CD4-positive, alpha-beta T cell (primary cell): Measurements from ENCODE around the gene KLF18. TPM values are rescaled to one million over a fixed set of nuclear protein-coding genes. Genes with fewer than 3 reads are reported as not detected.

Source experiments
- ATAC-seq: fragments of 200-7000 bp; cut with Tn5 transposase; one replicate; pipeline ENCODE4 v1.10.0; 2022; ENCODE audit warnings: mild to moderate bottlenecking; ENCODE audit not compliant: poor library complexity
- CTCF ChIA-PET: fragments of 350-600 bp; sonication (Branson Sonifier 250); formaldehyde crosslinking; loops from one replicate; lab custom pipeline; 2021; ENCODE audit warnings: antibody characterized with exemption, inconsistent platforms; lab: Charles Lee
- POLR2A ChIA-PET: fragments of 350-600 bp; sonication (Branson Sonifier 250); formaldehyde crosslinking; loops from one replicate; lab custom pipeline; 2021; ENCODE audit warnings: antibody characterized with exemption, inconsistent platforms; lab: Charles Lee
- DNase-seq, 14 experiments: peaks; one replicate each; pipeline ENCODE4 v3.0.0-alpha.2; 2013 to 2020; ENCODE audit warnings: mixed read lengths in 2 of 14
- H3K27ac ChIP-seq, 2 donors: one replicate each; pipeline versions ENCODE4 v1.5.1 to v1.7.0; 2013; ENCODE audit warnings: low read length in 2 of 2, low read depth in 1 of 2, mild to moderate bottlenecking in 1 of 2
- H3K27me3 ChIP-seq, 2 experiments: 1 replicate in 1 of 2; 2 replicates in 1 of 2; pipeline versions ENCODE4 v1.6.1 to v1.7.0; 2013; ENCODE audit warnings: low read length in 2 of 2, control low read depth in 1 of 2, mild to moderate bottlenecking in 1 of 2, moderate library complexity in 1 of 2; ENCODE audit not compliant: insufficient read depth in 2 of 2, control insufficient read depth in 1 of 2
- H3K36me3 ChIP-seq: one replicate; pipeline ENCODE4 v1.6.1; 2013; ENCODE audit warnings: low read length, control low read depth; ENCODE audit not compliant: insufficient read depth
- H3K4me1 ChIP-seq: one replicate; pipeline ENCODE4 v1.6.1; 2013; ENCODE audit warnings: low read length, control low read depth; ENCODE audit not compliant: insufficient read depth
- H3K4me3 ChIP-seq: one replicate; pipeline ENCODE4 v1.5.1; 2013; ENCODE audit warnings: mild to moderate bottlenecking, low read length, moderate library complexity
- H3K9me3 ChIP-seq, 2 experiments: 1 replicate in 1 of 2; 2 replicates in 1 of 2; pipeline versions ENCODE4 v1.6.1 to v1.7.0; 2013; ENCODE audit warnings: low read length in 2 of 2, mild to moderate bottlenecking in 2 of 2, control low read depth in 1 of 2, moderate library complexity in 1 of 2; ENCODE audit not compliant: control insufficient read depth in 1 of 2, insufficient read depth in 1 of 2
- H3K27ac Mint-ChIP-seq: one replicate; pipeline ENCODE4 v1.8.0; 2020; ENCODE audit warnings: mixed read lengths
- H3K27me3 Mint-ChIP-seq: one replicate; pipeline ENCODE4 v1.8.0; 2021; ENCODE audit warnings: mixed read lengths
- H3K36me3 Mint-ChIP-seq: one replicate; pipeline ENCODE4 v1.8.0; 2021; ENCODE audit warnings: low read depth, mixed read lengths
- H3K4me1 Mint-ChIP-seq: one replicate; pipeline ENCODE4 v1.8.0; 2021; ENCODE audit warnings: low read depth, mixed read lengths
- H3K4me3 Mint-ChIP-seq: one replicate; pipeline ENCODE4 v1.8.0; 2020; ENCODE audit warnings: mild to moderate bottlenecking, mixed read lengths
- H3K9me3 Mint-ChIP-seq: one replicate; pipeline ENCODE4 v1.8.0; 2020; ENCODE audit warnings: mixed read lengths
- intact Hi-C, 2 experiments: fragments of 100-400 bp; cut with DNase I in 1 of 2; cut with micrococcal nuclease in 1 of 2; formaldehyde crosslinking; loops; one replicate each; pipeline versions ENCODE4 v1.15.1 to v1.9.0; 2023 to 2025; cut with DNase I, micrococcal nuclease
- total RNA-seq, 174 experiments: library from RNA in 2 of 174; stranded (reverse) in 2 of 174; gene quantifications; one replicate each; pipeline ENCODE4 v1.2.3 and lab custom pipeline; 2021 to 2026
- TF ChIP-seq, protein P1 (sequence below): fragments of 200-600 bp; IDR thresholded peaks from one replicate; pipeline ENCODE4 v1.8.0; 2022; ENCODE audit warnings: antibody characterized with exemption, mild to moderate bottlenecking

KLF18 gene
- total RNA-seq, 2 experiments from 2014 or later: not detected

DNA sequence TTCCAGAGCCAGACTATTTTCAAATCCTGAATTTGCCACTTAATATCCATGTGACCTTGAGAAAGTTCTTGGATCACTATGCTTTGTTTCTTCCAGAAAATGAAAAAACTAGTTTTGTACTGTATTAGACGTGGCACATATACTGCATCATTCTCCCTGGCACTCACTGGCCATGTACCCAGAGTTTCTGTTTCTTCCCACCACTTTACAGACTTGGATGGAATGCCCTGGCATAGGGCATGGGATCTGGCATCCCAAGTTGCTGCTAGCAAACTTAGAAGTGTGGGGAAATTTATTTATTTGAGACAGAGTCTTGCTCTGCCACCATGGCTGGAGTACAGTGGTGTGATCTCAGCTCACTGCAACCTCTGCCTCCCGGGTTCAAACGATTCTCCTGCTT, 10.0 kb downstream of the KLF18 start:
- Histone ChIP-seq H3K27ac (no peak overlapping the region), H3K36me3 (no peaks in the 10 kb centered on the region), H3K4me1 (no peaks in the 10 kb centered on the region), H3K4me3 (no peak overlapping the region), H3K9me3 (no peaks in the 10 kb centered on the region), H3K27me3 (no peaks in the 10 kb centered on the region)
- intact Hi-C loops: no loop called here
- Mint-ChIP-seq H3K27ac (no peak overlapping the region), H3K4me1 (no peaks in the 10 kb centered on the region), H3K4me3 (no peak overlapping the region), H3K9me3 (no peaks in the 10 kb centered on the region), H3K36me3 (no peaks in the 10 kb centered on the region), H3K27me3 (peaks cover 15% of the 10 kb centered on the region)
- TF ChIP-seq, protein P1, sequence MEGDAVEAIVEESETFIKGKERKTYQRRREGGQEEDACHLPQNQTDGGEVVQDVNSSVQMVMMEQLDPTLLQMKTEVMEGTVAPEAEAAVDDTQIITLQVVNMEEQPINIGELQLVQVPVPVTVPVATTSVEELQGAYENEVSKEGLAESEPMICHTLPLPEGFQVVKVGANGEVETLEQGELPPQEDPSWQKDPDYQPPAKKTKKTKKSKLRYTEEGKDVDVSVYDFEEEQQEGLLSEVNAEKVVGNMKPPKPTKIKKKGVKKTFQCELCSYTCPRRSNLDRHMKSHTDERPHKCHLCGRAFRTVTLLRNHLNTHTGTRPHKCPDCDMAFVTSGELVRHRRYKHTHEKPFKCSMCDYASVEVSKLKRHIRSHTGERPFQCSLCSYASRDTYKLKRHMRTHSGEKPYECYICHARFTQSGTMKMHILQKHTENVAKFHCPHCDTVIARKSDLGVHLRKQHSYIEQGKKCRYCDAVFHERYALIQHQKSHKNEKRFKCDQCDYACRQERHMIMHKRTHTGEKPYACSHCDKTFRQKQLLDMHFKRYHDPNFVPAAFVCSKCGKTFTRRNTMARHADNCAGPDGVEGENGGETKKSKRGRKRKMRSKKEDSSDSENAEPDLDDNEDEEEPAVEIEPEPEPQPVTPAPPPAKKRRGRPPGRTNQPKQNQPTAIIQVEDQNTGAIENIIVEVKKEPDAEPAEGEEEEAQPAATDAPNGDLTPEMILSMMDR: no peak
- ATAC-seq: no peak
- CTCF ChIA-PET: no interaction called here
- no peak for DNase-seq
- POLR2A ChIA-PET: no interaction called here

DNA sequence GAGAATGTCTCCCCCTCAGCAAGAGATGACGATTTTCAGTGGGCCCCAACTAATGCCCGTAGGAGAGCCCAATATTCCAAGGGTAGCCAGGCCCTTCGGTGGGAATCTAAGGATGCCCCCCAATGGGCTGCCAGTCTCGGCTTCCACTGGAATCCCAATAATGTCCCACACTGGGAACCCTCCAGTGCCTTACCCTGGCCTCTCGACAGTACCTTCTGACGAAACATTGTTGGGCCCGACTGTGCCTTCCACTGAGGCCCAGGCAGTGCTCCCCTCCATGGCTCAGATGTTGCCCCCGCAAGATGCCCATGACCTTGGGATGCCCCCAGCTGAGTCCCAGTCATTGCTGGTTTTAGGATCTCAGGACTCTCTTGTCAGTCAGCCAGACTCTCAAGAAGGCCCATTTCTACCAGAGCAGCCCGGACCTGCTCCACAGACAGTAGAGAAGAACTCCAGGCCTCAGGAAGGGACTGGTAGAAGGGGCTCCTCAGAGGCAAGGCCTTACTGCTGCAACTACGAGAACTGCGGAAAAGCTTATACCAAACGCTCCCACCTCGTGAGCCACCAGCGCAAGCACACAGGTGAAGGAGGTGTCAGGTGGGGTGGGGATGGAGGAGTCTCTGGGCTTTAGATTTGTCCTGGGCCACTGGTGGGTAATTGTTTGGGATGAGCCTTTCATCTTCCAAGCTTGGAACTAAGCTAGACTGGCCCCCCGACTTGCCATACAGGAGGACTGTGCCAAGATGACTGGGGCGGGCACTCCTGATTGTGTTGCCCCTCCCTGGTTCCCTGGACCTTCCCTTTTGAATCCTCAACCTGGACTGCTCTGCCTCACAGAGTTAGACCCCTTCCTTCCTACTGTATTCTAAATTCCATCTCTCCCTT, 11.6 kb downstream of the KLF18 start:
- no peaks in the 10 kb centered on the region for H3K9me3 Mint-ChIP-seq
- intact Hi-C loops: no loop called here
- no peak overlapping the region for H3K27ac ChIP-seq
- ChIA-PET POLR2A (no interaction called here), CTCF (no interaction called here)
- ATAC-seq: no peak
- no peaks in the 10 kb centered on the region for H3K36me3 ChIP-seq
- H3K27me3 Mint-ChIP-seq: peaks cover 19% of the 10 kb centered on the region
- no peak overlapping the region for H3K4me3 Mint-ChIP-seq
- no peak overlapping the region for H3K4me3 ChIP-seq
- H3K36me3 Mint-ChIP-seq: no peaks in the 10 kb centered on the region
- no peak overlapping the region for H3K27ac Mint-ChIP-seq
- TF ChIP-seq, protein P1: no peak
- H3K4me1 Mint-ChIP-seq: no peaks in the 10 kb centered on the region
- DNase-seq: no peak
- H3K27me3 ChIP-seq: no peaks in the 10 kb centered on the region
- H3K9me3 ChIP-seq: no peaks in the 10 kb centered on the region
- H3K4me1 ChIP-seq: no peaks in the 10 kb centered on the region

DNA sequence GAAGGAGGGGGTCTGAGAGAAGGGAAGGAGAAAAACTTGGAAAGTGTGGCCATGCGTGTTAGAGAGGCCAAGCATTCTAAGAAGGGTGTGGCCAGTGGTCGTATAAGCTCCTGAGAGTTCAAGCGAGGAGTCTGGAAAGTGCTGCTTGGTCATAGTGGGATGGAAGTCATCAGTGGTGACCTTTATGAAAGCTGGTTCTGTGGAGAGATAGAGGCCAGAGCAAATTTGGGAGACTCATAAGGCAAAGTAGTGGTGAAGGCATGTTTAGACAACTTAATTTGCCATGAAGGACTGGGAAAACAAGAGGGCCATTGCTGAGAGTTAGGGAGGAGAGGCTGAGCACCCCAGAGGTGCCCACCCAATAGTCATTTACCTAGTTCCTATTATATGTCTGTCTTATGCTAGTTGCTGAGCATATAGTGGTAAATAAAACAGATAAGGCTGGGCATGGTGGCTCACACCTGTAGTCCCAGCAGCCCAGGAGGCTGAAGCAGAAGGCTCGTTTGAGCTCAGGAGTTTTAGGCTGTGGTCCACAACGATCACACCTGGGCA, 21.0 kb downstream of the KLF18 start:
- no peak overlapping the region for H3K27ac Mint-ChIP-seq
- no peaks in the 10 kb centered on the region for H3K9me3 ChIP-seq
- no peak for ATAC-seq
- no peak overlapping the region for H3K27ac ChIP-seq
- H3K27me3 Mint-ChIP-seq: peaks cover 13% of the 10 kb centered on the region
- TF ChIP-seq, protein P1: no peak
- intact Hi-C loops: no loop called here
- H3K4me3 Mint-ChIP-seq: no peak overlapping the region
- H3K4me3 ChIP-seq: no peak overlapping the region
- ChIA-PET POLR2A (no interaction called here), CTCF (no interaction called here)
- DNase-seq: no peak
- H3K36me3 ChIP-seq: no peaks in the 10 kb centered on the region
- no peaks in the 10 kb centered on the region for H3K4me1 ChIP-seq
- H3K27me3 ChIP-seq: peaks cover 0 to 4% of the 10 kb centered on the region in 2 experiments
- no peaks in the 10 kb centered on the region for H3K9me3 Mint-ChIP-seq
- no peaks in the 10 kb centered on the region for H3K4me1 Mint-ChIP-seq
- no peaks in the 10 kb centered on the region for H3K36me3 Mint-ChIP-seq
